ENCODE data around the gene KIAA0319L. TPM values are rescaled to one million over a fixed set of nuclear protein-coding genes. Genes with fewer than 3 reads are reported as not detected.
"Not testable (repeated sequence)": the region's sequence is repeated elsewhere in the genome, so short reads cannot be mapped to it uniquely, and the experiment has no call there.

KIAA0319L gene
- total RNA-seq, 2 experiments from 2014 or later = 36.0 to 45.7 TPM

DNA sequence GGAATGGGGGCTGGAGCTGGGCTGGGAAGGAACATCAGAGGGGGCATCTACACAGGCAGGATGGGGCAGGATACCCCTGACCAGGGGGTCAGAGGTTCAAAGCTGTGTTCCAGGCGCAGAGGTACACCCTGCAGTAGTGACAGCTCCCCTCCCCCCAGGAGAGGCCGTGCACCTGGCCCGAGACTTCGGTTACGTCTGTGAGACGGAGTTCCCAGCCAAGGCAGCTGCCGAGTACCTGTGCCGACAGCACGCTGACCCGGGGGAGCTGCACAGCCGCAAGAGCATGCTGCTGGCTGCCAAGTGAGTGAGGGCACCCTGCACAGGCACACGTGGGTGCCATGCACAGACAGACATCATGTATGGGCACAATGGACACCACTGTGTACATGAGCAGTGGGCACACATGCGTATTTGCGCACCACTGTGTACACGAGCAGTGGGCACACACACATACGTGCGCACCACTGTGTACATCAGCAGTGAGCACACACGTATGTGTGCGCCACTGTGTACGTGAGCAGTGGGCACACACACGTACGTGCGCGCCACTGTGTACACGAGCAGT, 33.4 kb upstream of the KIAA0319L start:
- no peaks in the 10 kb centered on the region for H3K36me3 Mint-ChIP-seq
- no peak overlapping the region for H3K27ac Mint-ChIP-seq
- DNase-seq = peak; percentile 22
- no peak for ATAC-seq
- no peak overlapping the region for H3K4me3 Mint-ChIP-seq
- no peaks in the 10 kb centered on the region for H3K9me3 Mint-ChIP-seq (ENCODE audit: low read depth)
- peaks cover 12% of the 10 kb centered on the region for H3K4me1 Mint-ChIP-seq
- H3K27me3 Mint-ChIP-seq = no peaks in the 10 kb centered on the region
- CTCF ChIA-PET = no interaction called here

DNA sequence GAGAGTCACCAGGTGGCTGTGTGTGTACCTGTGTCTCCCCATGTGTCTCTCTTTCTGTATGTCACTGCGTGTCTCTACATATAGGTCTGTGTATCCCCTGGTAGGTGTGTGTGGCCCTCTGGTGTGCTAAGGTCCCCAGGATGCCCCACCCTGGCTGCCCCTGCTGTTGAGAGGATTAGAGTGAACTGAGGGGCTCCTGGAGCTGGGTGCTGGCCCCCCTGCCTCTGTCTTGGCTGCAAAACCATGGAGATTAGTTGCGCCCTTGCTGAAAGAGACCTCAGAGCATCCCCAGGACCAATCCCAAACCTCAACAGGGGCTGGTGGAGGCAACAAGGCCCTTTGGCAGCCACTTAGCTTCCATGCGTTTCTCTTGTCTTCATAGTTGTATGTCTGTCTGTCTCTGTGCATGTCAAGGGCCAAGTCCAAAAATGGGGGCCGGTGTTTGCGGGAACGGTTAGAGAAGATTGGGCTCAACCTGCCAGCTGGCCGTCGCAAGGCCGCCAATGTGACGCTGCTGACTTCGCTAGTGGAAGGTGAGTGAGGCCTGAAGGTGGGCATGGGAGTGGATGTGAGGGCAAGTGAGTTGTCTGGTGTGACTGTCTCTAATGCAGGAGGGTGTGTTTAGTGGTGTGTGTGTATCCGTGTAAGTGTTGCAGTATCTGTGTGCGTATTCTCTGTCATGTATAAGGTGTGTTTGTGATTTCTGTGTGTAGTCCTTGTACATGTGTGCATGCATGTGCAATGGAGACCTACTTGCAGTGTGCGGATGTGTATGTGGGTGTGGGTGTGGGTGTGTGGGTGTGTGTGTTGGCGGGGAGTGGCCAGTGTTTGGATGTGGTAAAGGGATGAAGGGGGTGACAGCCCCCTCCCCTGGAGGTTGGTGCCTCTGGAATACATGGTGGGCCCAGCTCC, 32.6 kb upstream of the KIAA0319L start:
- Mint-ChIP-seq H3K4me1 (peaks cover 12% of the 10 kb centered on the region), H3K27ac (peak overlapping the region; percentile 1), H3K27me3 (no peaks in the 10 kb centered on the region), H3K36me3 (no peaks in the 10 kb centered on the region), H3K4me3 (no peak overlapping the region), H3K9me3 (ENCODE audit: low read depth) (no peaks in the 10 kb centered on the region)
- CTCF ChIA-PET = interaction anchor here (1.1 kb wide), 1 partner anchor 125 kb away, joined by 3 read pairs; no protein-coding TSS in a partner anchor
- ATAC-seq (no peak), DNase-seq (peak; percentile 38)

- H3K4me3 Mint-ChIP-seq = no peak overlapping the region
- no peaks in the 10 kb centered on the region for H3K36me3 Mint-ChIP-seq
- CTCF ChIA-PET = interaction anchor here (1.1 kb wide), 1 partner anchor 127 kb away, joined by 3 read pairs; no protein-coding TSS in a partner anchor
- no peaks in the 10 kb centered on the region for H3K27me3 Mint-ChIP-seq
- no peaks in the 10 kb centered on the region for H3K9me3 Mint-ChIP-seq (ENCODE audit: low read depth)
- no peak for DNase-seq
- peaks cover 5% of the 10 kb centered on the region for H3K4me1 Mint-ChIP-seq
- ATAC-seq = no peak
- no peak overlapping the region for H3K27ac Mint-ChIP-seq
Observed at GRCh38 chr1:35588197-35588910, 31.2 kb upstream of the KIAA0319L start.

DNA sequence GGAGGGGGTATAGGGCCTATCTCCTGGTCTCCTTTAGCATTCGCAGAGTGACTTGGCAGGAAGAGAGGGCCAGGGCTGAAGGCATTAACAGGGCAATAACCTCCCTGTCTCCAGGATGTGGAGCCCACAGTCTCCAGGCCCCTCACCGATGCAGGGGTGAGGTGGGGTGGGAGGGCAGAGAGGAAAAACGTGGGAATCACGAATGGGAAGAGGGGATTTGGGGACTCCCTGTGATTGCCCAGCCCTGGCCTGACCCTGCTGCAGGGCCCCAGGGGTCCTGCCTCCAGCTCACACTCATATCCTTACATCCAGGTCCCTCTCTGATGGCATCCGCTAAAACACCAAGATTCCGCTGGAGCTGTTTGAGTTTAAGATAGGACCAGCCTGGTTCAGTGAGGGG, 30.5 kb upstream of the KIAA0319L start:
- Mint-ChIP-seq H3K27me3 (no peaks in the 10 kb centered on the region), H3K4me3 (no peak overlapping the region), H3K27ac (no peak overlapping the region), H3K9me3 (ENCODE audit: low read depth) (no peaks in the 10 kb centered on the region), H3K4me1 (peaks cover under 1% of the 10 kb centered on the region), H3K36me3 (no peaks in the 10 kb centered on the region)
- no peak for ATAC-seq
- CTCF ChIA-PET = no interaction called here
- DNase-seq = no peak

DNA sequence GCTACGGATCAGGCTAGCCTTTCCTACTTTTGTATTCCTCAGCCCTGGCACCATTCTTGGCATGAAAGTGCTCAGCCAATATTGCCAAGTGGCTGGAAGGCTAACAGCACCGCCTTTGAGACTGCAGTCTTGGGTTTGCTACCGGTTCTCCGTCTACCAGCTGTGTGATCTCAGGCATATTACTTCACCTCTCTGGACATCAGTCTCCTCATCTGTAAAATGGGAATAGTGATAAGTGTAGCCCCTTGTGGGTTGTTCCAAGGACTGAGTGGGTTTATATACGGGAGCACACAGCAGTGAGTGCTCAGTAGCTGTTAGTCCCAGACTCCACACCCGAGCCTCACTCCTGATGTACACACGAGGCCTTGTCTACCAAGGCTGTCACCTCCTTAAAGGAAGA, 29.6 kb upstream of the KIAA0319L start:
- no peak for ATAC-seq
- CTCF ChIA-PET = no interaction called here
- no peaks in the 10 kb centered on the region for H3K27me3 Mint-ChIP-seq
- no peak overlapping the region for H3K27ac Mint-ChIP-seq
- H3K9me3 Mint-ChIP-seq (ENCODE audit: low read depth) = no peaks in the 10 kb centered on the region
- no peak for DNase-seq
- H3K4me3 Mint-ChIP-seq = no peak overlapping the region
- H3K4me1 Mint-ChIP-seq = no peaks in the 10 kb centered on the region
- no peaks in the 10 kb centered on the region for H3K36me3 Mint-ChIP-seq

DNA sequence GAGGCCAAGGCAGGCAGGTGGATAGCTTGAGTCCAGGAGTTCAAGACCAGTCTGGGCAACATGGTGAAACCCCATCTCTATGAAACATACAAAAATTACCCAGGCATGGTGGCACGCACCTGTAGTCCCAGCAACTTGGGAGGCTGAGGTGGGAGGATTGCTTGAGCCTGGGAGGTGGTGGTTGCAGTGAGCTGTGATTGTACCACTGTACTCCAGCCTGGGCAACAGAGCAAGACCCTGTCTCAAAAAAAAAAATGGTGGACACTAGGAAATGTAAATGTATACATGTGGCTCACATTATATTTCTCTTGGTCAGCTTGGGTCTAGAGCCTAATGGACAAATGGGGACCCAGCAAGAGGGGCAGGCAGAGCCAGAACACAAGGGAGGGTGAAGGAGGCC, 28.6 kb upstream of the KIAA0319L start:
- not testable (repeated sequence) for H3K4me3 Mint-ChIP-seq; H3K27me3 Mint-ChIP-seq; H3K27ac Mint-ChIP-seq; H3K36me3 Mint-ChIP-seq; H3K9me3 Mint-ChIP-seq (ENCODE audit: low read depth); H3K4me1 Mint-ChIP-seq; DNase-seq; ATAC-seq
- CTCF ChIA-PET = interaction anchor here (1.4 to 2.2 kb wide), 4 partner anchors 17 to 141 kb away, joined by 3 to 12 read pairs (median 5); no protein-coding TSS in a partner anchor

- Mint-ChIP-seq H3K4me3 (no peak overlapping the region), H3K36me3 (no peaks in the 10 kb centered on the region)
- ATAC-seq = no peak
Observed at GRCh38 chr1:35585281-35585680, 28.1 kb upstream of the KIAA0319L start.

GRCh38 chr1:35581621-35582020, 24.4 kb upstream of the KIAA0319L start:
- H3K36me3 Mint-ChIP-seq; H3K4me3 Mint-ChIP-seq; H3K9me3 Mint-ChIP-seq (ENCODE audit: low read depth); ATAC-seq; H3K27me3 Mint-ChIP-seq; DNase-seq; CTCF ChIA-PET; H3K27ac Mint-ChIP-seq: not testable (repeated sequence)
- H3K4me1 Mint-ChIP-seq = peaks cover 16% of the 10 kb centered on the region

More at GRCh38 chr1:35585281-35585680, 28.1 kb upstream of the KIAA0319L start:
- CTCF ChIA-PET = interaction anchor here (1.4 to 2.2 kb wide), 4 partner anchors 17 to 142 kb away, joined by 3 to 12 read pairs (median 5); no protein-coding TSS in a partner anchor
- H3K27me3 Mint-ChIP-seq = no peaks in the 10 kb centered on the region
- H3K9me3 Mint-ChIP-seq (ENCODE audit: low read depth) = no peaks in the 10 kb centered on the region
- no peak for DNase-seq
- H3K4me1 Mint-ChIP-seq = no peaks in the 10 kb centered on the region
- no peak overlapping the region for H3K27ac Mint-ChIP-seq

GRCh38 chr1:35580949-35581388, 23.8 kb upstream of the KIAA0319L start:
- H3K9me3 Mint-ChIP-seq (ENCODE audit: low read depth) = no peaks in the 10 kb centered on the region
- H3K36me3 Mint-ChIP-seq = no peaks in the 10 kb centered on the region
- H3K27me3 Mint-ChIP-seq = peaks cover 10% of the 10 kb centered on the region
- CTCF ChIA-PET = interaction anchor here (1.0 to 1.2 kb wide), 2 partner anchors 16 to 177 kb away, joined by 3 to 4 read pairs; no protein-coding TSS in a partner anchor
- no peak for ATAC-seq
- no peak overlapping the region for H3K4me3 Mint-ChIP-seq
- H3K4me1 Mint-ChIP-seq = peaks cover 23% of the 10 kb centered on the region
- no peak for DNase-seq
- H3K27ac Mint-ChIP-seq = no peak overlapping the region

- ATAC-seq = peak; percentile 91
- peak; percentile 91 for DNase-seq
- Mint-ChIP-seq H3K4me1 (peaks cover 30% of the 10 kb centered on the region), H3K9me3 (ENCODE audit: low read depth) (no peaks in the 10 kb centered on the region), H3K36me3 (peaks cover 3% of the 10 kb centered on the region), H3K4me3 (peak overlapping the region; percentile 77), H3K27ac (peak overlapping the region; percentile 86), H3K27me3 (peaks cover 29% of the 10 kb centered on the region)
- CTCF ChIA-PET = interaction anchor here (0.6 to 4.8 kb wide), 12 partner anchors 9 to 697 kb away, joined by 3 to 31 read pairs (median 6); partner anchors contain the start of gene CLSPN
Observed at GRCh38 chr1:35577071-35577998, 20.1 kb upstream of the KIAA0319L start.

DNA sequence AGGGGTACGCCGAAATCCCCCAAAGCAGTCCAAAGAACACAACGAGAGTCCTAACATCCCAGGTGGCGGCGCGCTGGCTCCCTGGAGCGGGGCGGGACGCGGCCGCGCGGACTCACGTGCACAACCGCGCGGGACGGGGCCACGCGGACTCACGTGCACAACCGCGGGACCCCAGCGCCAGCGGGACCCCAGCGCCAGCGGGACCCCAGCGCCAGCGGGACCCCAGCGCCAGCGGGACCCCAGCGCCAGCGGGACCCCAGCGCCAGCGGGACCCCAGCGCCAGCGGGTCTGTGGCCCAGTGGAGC, 19.5 kb upstream of the KIAA0319L start:
- not testable (repeated sequence) for DNase-seq; H3K36me3 Mint-ChIP-seq; ATAC-seq; H3K9me3 Mint-ChIP-seq (ENCODE audit: low read depth)
- Mint-ChIP-seq H3K27me3 (peaks cover 35% of the 10 kb centered on the region), H3K4me1 (peaks cover 30% of the 10 kb centered on the region), H3K4me3 (peak overlapping the region; percentile 77), H3K27ac (peak overlapping the region; percentile 63)
- CTCF ChIA-PET = interaction anchor here (1.1 to 4.8 kb wide), 6 partner anchors 9 to 196 kb away, joined by 3 to 31 read pairs (median 8); no protein-coding TSS in a partner anchor

DNA sequence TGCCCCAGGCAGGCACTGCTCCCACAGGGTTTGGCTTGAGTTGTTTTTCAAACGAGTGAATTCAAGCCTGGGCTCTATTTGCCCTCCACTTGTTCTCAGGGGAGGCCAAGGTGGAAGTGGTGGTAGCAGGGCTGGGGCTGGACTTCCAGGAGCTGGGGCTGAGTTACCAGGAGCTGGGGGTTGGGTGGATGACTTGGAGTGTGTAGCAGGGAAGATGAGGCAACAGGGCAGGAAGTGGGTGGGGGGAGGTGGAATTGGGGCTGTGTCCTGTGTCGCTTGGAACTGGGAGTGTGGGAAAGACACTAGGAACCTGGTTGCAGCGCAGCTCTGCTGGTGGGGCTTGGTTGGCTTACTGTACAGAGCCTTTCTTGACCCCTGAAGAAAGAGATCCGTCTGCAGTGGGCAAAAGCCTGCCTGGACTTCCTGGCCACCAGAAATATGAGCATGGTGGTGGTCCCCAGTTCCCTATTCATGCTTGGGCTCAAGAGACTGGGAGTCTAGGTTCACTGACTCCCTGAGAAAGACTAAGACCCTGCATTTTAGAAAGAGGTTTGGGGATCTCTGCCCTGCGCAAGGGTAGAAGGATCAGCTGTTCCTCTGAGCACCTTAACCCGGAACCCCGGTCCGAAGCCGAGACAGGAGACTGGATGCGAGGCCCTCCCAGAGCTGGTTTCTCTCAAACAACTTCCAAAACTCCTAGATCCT, 19.0 kb upstream of the KIAA0319L start:
- H3K4me3 Mint-ChIP-seq = peak overlapping the region; percentile 58
- DNase-seq = no peak
- peaks cover 3% of the 10 kb centered on the region for H3K36me3 Mint-ChIP-seq
- peaks cover 40% of the 10 kb centered on the region for H3K27me3 Mint-ChIP-seq
- H3K4me1 Mint-ChIP-seq = peaks cover 30% of the 10 kb centered on the region
- H3K27ac Mint-ChIP-seq = peak overlapping the region; percentile 63
- H3K9me3 Mint-ChIP-seq (ENCODE audit: low read depth) = no peaks in the 10 kb centered on the region
- CTCF ChIA-PET = interaction anchor here (1.1 to 4.8 kb wide), 6 partner anchors 8 to 196 kb away, joined by 3 to 31 read pairs (median 8); no protein-coding TSS in a partner anchor
- ATAC-seq = no peak
